A549 treated with Mapracorat at 1 μM for 4 hours (cell line): Measurements from ENCODE around the gene KCTD20. TPM values are rescaled to one million over a fixed set of nuclear protein-coding genes. Genes with fewer than 3 reads are reported as not detected.

Experiments used
- total RNA-seq: library from RNA; stranded (reverse); fragments of 200-300 nt; extraction: Qiagen RNA extraction; gene quantifications from 5 replicates; pipeline ENCODE4 v1.2.3, GENCODE V29; 2022

The KCTD20 gene
- total RNA-seq: 14.8 to 20.0 TPM (median 17.7 TPM) in 5 replicates

DNA sequence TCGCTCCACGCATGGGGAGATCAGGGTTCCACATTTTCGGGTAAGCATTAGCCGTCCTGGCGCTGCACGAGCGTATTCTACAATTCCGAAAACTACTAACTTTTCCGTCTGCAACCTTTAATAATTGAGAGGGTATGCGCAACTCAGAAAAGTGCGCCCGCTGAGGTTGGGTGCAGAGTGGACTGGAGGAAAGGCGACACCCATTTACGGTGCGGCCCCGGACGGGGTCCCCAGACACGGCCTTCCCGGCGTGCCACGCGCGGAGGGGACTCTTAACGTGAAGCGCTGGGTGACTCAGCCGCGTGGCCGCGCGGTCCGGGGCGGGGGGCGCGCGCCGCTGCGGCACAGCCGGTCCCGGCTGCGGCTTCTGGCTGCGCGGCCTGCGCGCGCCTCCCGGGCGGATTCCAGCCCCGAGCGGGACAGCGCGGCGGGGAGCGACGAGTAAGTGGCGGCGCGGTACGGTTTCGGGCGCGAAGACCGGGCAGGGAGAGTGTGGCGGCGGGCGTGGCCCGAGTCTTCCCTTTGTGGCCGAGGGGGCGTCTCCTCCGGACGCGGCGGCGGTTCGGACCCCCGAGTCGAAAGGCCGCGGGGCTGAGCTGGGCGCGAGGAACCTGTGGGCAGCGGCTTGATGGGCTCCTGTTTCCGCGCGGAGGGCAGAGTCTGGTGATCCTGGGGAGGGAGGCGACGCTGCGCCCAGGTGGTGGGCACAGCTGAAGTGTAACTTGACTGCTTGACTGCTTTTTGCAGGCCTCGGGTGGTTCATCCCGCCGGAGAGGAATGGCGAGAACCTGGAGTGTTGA lies at the start of gene KCTD20, which contains the start of gene PXT1:
KCTD20 (plus strand) TSS at position 330 of the 800 bp plus-strand sequence. CDS start 27,098 bp downstream, outside the sequence.
PXT1 (minus strand) TSS at position 184 of the 800 bp plus-strand sequence. CDS start 16,772 bp downstream, outside the sequence.

Other genes starting within 250 kb of the KCTD20 start
- 8.0 to 10.3 TPM (median 9.3 TPM) in 5 replicates for gene BRPF3, start 246.3 kb upstream of the KCTD20 start, total RNA-seq
- not detected in 5 replicates for gene PNPLA1, start 172.9 kb upstream of the KCTD20 start, total RNA-seq
- gene BNIP5, start 106.1 kb upstream of the KCTD20 start, total RNA-seq: not detected in 5 replicates
- 0.10 to 0.26 TPM (median 0.15 TPM) in 4 of 5 replicates, not detected in the other for gene ETV7, start 55.3 kb upstream of the KCTD20 start, total RNA-seq
- gene PXT1, start 146 bp upstream of the KCTD20 start, total RNA-seq: not detected in 5 replicates
- 15.7 to 17.6 TPM (median 16.1 TPM) in 5 replicates for gene STK38, start 104.5 kb downstream of the KCTD20 start, total RNA-seq
- gene SRSF3, start 151.4 kb downstream of the KCTD20 start, total RNA-seq: 483 to 688 TPM (median 515 TPM) in 5 replicates
- gene CDKN1A, start 235.7 kb downstream of the KCTD20 start, total RNA-seq: 247 to 306 TPM (median 300 TPM) in 5 replicates